Activated CD4-positive, CD25-positive, alpha-beta regulatory T cell treated with anti-CD3 and anti-CD28 coated beads, Interleukin-2, amount 50 U/mL, for 72 hours (primary cell): ENCODE results near the gene CD44.
A peak's percentile ranks its signal among the peaks of the same experiment; 100 is the strongest.

Source experiments
- DNase-seq: peaks from one replicate; pipeline ENCODE4 v3.0.0; 2021

CD44 gene

DNA sequence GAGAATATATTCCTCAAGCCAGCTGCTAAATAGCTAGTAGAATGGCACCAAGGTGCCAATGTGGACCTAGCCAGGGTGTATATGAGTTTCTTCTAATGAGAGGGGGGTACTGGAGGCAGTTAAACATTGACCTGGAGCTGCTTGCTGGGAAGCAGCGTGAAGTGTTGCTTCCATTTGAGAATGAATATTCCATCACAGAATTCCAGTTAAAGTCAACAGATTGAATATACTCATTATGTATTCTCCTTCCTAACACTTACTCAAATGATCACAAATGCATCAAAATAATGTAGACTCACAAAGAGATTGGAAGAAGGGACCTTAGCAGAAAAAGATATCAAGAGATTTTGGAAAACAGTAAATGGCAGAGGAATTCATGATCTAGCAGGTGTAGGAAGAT lies 102.1 kb downstream of the CD44 start:
- DNase-seq, result no peak

DNA sequence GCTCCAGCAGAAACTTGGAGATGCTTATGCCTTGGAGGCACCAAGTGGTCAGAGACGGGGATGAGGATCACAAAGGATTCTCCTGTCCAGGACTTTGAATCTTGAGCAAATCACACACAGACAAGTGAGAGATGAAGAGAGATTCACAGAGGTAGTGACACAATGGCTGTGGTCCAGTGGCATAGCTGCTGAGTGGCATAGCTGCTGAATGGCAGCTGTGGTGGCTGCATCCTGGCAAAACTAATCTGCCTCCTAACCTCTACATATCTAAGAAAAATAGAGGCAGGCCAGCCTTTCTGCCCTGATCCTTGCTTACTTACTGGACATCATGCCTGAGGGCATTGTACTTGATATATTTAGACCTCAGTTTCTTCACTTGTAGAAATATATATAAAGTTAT lies 102.6 kb downstream of the CD44 start:
- no peak for DNase-seq

DNA sequence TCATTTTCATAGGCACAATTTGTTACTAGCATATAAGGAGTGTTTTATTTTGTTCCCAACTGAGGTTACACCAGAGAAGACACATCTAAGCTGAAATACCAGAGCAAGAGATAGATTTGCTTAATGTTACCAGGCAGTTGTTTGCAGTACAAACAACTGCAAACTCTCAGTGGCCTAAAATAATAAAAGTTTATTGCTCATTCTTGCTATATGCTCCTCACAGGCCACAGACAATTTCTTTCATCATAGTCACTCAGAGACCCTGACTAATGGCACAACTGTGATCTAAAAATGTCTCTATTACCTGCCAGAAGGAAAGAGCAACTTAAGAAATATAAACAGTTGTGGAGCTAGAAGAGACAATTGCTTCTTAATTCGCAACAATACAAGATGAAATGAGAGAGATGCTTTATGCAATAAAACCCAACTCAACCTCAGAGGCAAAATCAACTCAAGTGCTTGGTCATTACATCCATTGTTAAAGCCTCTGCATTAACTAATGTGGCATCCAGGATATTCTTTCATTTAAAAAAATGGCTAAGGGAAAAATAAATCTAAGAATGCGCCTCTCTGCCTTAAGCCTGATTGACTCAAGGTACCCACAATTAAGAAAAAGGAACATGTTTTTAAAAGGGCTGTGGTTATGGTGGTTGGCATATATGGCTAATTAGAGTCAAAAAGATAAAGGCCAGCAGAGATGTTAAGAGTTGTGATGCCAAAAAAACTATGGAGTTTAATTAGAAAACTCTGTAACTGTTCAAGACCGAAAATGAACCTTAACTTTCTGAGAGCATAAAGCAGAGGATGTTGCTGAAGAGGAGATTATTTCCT lies 103.7 kb downstream of the CD44 start:
- no peak for DNase-seq

DNA sequence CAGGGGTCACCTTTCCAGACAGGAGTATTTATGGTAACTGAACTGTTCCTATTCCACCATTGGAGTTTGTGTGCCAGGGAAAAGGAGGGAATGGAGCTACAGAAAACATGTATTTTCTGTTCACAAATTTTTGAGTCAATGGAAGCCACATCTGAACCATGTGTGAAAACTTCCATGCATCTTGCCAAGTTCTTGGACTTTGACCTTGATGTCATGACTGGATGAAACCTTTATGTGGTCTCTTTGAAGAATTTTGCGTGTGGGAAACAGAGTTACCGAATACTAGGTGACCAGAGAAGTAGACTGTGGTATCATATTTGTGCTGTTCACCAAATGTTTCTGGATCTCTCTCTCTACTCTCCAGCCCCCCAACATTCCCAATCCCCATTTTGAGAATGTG lies 104.8 kb downstream of the CD44 start:
- no peak for DNase-seq

DNA sequence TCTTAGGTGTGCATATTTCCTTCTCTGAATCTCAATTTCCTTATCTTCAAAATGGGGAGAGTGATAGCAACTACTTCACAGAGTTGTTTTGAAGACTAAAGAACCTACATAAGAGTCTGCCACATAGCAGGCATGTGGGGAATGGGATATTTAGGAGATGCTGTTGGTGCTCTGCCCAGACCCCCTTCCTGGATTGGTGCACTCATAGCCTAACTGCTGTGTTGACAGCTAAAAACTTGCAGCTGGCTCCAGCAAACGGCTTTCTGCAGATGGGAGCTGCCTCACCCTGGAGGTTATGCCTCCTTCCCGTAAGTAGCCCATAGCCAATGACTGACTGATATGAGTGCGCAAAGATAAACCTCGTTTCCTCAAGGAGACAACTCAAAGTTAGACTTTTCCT lies 106.1 kb downstream of the CD44 start:
- DNase-seq, result no peak

DNA sequence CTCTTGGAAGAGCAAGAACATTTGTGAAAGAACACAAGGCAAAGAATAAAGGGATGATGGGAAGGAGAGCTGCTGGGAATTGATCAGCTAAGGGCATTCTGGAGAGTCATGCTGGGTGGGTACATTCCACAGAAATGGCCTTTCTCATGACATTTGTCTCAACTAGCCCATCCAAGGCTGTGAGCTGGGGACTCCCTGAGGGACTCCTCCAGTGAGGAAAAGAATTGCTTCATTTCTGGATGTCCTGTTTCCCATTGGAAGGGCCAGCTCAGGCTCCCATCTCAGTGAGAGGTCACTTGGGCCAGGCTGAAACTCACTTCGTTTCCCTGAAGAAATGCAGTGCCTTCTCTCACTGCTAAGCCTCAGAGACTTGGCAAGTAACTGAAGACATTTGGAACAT lies 106.8 kb downstream of the CD44 start:
- no peak for DNase-seq

DNA sequence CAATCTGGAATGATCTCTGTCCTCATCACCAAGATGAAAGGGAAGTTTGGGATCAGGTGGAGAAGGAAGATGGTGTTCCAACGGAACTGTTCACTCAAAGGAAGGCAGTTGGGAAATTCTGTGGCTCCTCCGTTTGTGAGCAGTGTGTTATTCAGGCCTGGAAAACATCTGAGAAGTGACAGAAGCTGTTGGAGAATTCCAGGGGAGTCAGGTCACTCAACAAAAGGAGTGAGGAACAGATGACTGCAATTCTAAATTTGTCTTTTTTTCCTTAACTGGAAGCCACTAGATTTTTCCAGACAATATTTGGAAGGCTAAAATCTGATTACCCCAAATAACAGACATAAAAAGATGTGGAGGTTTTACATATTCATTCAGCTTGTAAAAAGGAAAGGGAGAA lies 107.8 kb downstream of the CD44 start:
- DNase-seq, result no peak

DNA sequence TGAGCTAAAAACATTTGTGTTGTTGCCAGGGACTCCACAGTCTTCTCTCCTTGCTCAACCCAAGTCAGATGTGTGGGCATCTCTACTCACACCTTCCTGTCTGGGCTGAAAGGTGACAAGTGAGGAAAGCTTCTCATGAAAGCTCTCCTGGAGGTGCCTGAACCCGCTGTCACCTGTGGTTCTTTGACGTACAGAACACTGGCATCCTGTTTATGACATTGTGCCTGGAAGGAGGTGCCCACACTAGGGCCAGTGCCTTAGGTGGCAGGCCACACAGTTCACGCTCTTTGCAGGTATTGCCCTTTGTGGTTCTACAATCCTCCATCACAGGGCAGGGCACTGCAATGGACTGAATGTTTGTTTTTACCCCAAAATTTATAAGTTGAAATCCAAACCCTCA lies 108.5 kb downstream of the CD44 start:
- peak; percentile 36 for DNase-seq

DNA sequence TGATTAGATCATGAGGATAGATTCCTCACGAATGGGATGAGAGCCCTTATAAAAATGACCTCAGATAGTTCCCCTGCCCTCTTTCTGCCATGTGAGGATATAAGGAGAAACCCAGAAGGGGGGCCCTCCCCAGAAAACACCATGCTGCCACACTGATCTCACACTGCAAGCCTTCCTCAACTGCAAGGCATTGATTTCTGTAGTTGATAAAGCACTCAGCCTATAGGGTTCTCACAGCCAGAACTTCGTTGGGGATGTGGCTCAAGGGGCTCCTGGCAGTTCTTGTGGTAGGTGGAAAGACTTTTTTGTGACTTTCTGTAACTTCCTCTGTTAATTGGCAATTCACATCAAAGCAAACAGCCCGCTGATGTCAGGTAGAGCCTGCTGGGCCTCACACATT lies 108.9 kb downstream of the CD44 start:
- DNase-seq, result no peak

DNA sequence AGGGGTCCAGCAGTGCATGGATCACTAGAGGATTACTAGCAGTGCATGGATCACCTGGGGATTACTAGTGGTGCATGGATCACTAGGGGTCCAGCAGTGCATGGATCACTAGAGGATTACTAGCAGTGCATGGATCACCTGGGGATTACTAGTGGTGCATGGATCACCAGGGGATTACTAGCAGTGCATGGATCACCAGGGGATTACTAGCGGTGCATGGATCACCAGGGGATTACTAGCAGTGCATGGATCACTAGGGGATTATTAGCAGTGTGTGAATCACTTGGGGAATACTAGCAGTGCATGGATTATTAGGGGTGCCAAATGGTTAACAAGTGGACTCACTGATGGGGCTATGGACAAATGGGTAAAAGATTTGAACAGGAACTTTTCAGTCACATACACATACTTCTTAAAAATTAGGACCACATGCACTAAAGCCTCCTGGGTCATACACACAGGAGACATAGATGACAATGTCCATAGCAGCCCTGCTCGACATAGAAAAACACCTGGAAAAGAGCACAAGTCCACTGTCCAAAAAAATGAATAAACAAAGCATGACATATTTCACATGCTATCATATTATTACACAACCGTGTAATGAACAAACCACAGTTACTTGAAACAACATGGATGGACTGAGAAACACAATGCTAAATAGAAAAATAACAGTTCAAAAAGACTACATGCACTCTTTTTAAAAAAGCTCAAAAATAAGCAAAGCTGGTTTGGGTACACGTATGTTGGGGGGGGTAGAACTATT lies 109.8 kb downstream of the CD44 start:
- DNase-seq, result no peak

DNA sequence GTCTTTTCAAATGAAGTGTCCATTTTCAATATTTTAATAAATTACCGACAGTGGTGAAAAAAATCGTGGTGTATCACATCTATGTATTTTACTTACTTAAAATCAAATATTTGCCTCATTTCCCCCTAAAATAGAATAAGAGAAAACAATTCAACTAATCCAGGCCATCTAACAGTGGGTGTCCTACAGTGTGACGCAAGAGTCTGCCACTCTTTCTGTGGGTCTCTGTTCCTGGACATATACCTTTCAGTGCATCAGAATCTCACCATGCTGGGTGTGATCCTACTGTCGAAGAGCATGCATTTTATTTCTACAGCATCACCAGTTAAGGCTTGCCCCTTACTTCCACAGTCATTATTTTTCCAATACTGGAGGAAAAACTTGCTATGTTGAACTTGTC lies 111.2 kb downstream of the CD44 start:
- no peak for DNase-seq

DNA sequence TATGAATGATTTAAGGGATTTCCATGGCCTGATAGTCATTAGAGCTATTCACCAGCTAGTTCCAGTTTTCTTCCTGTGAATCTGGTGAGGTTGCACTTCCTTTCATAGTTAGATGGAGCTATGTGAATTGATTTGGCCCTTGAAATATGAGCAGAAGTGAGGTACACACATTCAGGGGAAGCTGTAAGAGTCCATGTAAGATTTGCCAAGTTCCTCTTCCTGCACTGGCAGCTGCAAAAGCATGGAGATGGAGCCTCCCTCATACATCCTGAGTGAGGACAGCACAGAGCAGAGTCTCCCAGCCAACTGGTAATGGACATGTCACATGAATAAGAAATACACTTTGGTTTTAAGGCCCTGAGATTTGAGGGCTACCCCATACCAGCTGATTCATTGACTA lies 111.7 kb downstream of the CD44 start:
- DNase-seq, result no peak

DNA sequence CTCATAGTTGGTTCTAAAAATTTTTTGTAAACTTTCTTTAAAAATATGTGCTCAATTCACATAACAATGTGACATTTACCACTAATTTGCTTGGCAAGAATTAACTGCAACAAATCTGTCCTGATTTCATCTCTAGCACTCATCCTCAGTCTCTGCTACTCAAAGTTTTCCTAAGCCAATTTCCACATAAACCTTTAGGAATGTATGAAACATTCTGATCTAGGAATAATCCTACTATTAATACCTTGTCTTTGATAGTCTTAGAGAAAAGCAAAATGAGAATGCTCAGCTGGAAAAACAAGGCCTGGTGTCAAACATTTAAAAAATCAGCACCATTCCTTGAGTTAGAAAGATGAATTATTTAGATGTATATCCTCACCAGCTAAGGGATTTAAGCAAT lies 114.3 kb downstream of the CD44 start:
- no peak for DNase-seq

DNA sequence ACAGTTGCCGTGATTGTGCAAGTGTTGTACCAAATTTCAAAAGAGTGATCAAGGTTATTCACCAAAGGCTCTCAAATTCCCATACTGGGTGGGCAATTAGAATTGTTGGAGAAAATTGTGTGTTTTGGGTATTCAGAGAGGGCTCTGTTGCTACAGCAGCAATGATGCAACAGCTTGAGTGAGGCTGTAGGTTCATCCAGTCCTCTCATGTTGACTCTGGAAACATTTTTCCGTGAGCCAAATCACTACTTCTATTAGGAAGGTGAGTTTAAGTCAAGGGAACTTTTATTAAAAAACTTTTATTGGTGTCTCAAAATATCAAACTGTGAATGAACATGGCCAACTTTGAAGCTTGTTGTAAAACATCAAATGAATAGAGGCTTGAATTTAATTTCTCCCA lies 116.5 kb downstream of the CD44 start:
- DNase-seq, result no peak

DNA sequence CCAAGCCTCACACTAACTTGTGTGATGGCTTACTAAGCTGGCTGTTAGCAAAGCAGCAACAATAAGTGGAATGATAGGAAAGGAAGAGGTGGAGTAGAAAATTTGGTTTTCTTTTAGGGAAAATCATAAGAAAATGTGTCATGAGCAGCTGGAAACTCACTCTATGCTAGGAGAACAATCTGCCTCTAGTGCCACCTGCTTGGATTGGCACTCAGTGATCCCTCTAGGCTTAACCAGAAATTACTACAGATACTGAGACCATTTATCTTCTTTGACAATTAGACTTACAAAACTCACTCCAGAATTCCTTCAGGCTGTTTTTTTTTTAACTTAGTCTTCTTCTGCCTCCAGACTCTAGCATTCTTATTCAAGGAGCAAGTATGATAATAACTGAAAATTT lies 117.3 kb downstream of the CD44 start:
- DNase-seq, result no peak

DNA sequence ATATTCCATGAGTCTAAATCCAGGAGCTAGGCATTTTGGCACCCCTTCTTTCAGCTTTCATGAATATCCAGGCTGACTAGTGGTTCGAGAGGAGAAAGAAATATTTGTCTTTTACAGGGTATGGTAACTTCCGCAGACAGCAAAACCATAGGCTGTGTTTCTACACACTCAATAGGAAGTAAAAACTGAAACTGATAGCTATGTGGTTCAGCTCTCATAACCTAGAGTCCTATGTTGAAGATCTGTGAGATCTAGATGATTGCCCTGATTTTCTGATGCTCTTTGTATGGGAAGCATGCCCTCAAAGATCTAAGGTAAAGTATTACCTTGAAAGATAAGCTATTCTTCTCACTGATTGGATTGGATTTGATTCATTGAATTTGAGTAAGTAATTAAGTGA lies 118.3 kb downstream of the CD44 start:
- DNase-seq, result no peak

DNA sequence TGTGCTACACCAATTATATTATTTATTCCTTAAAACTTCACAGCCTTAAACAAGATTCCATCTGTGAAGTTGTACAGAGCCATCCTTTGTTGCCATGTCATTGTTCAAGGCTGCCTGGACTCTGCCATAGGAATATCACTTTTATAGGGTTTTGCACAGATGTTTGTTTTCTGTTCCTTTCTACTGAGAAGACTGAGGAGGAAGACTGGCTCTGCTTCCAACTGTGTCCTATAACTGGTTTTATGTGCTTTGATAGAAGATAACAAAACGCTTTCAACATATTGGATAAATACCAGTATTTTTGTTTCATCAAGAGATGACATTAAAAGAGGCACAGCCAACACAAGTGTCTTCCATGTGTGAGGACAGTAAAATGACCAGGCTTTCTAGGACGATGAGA lies 120.6 kb downstream of the CD44 start:
- DNase-seq, result no peak

DNA sequence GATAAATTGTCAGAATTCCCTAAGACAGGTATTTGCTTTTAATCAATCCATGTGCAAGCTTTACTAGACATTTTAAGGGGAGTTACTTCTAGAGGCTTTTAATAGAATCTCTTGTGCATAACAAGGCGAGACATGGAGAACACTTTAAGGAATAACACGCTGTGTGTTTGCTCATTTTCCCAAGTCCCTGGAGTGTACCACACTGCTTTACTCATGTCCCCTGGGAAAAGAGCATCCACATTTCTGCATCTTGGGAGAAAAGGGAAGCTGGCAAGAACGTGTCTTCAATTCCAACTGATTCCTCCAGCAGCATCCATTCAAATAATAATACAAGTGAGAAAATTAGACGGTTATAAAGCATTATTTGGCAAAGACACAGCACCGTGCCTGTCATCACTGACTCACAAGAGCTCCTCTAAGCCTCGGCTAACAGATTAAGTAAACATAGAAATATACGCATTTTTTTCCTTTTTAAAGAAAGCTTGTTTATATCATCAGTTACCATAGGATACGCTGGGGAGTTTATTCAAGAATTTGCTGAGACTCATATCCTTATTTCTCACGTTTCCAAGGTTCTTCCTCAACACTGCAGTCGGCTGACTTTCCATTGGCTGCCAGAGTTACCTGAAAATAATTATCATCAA lies 121.5 kb downstream of the CD44 start:
- DNase-seq, result no peak

DNA sequence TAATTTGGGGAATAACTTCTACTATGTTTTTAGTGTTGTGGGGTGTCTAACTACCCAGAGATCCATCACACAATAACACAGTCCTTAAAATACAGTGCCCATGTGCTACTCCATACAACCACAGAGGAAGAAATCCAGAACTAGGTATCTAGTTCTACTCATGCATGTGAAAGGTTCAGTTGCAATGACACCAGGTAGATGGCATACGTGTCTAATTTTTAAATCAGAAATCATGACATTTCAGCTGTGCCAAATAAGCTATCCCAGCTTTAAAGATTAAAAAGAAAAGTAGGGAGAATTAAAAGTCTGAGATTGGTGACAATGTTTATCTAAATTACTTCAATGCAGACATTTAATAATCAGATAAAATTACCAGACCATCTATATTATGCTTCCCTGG lies 122.2 kb downstream of the CD44 start:
- DNase-seq, result no peak

DNA sequence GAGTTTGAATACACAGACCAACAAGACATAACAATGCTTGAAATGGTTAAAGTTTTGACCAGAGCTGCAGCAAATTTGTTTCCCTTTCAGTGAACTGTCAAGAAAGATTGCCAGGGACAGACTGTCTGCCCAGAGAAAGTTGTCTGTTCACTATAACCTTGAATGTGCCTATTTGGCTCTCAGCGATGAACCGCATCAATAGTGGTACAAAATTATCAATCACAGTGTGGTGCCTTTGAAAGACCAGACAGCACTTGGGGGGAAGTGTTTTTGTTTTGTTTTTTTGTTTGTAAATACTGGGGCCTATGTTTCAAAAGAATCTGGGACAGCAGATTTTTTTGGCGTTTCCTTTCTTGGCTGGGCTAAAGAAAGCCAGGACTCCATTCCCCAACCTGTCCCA lies 123.1 kb downstream of the CD44 start:
- DNase-seq, result no peak

DNA sequence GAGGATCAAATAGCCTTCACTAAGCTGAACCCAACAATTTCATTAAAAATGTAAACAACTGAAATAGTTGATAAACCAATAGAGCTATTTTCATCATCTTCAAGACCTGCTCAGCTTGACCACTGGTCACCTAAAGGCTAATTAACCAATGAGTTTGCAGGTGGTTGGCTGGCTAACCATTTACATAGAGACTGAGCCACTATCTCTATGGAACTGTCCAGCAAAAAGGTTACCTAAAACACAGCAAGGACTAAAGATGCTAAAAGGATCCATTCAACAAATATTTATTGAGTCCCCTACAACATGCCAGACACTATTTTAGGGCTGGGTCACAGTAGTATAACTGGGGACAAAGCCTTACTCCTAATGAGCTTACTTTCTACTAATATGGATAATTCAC lies 123.8 kb downstream of the CD44 start:
- DNase-seq, result no peak

DNA sequence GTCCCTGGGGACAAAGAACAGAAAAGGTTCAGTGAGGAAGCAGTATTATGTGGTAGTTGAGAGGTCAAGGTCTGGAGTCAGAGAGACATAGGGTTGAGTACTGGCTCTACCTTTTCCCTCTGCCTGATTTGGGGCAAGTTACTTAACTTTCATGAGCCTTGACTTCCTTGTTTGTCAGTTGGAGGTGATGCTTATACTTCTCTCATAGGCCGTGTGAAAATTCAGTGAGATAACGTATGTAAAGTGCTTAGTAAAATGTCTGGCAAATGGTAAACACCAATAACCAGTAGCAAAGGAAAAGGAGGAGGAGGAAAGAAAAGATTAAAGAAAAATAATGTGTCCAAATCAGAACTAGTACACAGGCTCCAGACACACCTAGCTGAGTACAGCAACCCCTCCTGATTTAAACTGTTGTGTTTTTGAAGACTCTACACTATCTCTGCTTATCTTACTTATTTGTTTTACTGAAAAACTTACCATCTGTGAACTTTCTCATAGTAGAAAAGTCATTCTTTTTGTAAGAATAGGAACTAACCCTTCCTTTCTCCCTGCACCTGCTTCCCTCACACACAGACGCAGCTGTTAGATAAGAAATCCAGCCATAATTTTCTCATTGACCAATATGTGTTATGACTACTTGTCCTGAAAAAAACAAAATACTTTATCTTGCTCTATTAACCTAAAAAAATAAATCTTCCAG lies 126.9 kb downstream of the CD44 start:
- no peak for DNase-seq

DNA sequence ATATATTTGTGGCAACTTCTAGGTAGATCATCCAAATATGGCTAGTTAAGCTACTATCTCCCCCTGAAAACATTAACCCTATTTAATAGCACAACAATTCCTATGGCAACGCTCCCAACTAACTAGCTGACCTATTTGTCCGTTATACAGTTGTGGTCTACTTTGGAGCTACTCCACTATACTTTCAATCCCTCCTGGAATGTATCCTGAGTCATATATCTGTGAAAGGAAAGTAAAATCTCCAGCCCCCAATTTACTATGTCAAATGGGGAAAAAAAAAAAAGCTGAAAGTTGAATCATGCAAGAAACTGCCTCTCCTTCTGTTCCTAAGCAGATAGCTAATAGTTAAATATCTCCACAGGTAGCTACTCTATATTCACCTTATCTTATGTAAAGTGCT lies 128.5 kb downstream of the CD44 start:
- DNase-seq, result no peak

DNA sequence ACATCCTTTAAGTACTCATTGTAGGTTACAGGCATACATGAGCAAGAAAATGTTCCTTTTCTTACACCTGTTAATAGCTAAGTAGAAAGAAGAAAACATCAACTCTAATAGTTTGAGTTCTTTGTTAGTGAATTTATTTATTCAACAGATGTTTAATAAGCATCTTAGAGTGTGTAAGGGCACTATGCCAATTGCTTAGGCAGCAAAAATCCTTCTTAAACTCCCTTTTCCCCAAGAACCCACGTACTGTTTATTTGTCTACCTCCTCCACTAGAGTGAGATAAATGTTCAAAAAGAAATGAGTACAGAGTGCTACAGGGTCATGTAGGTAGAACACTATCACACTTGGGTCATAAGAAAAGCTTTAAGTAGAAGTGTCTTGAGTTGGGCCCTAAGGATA lies 131.4 kb downstream of the CD44 start:
- DNase-seq, result no peak
